ENCODE measurements around the gene MRM2.
"Not testable (repeated sequence)": the region's sequence is repeated elsewhere in the genome, so short reads cannot be mapped to it uniquely, and the experiment has no call there.

MRM2 gene

DNA sequence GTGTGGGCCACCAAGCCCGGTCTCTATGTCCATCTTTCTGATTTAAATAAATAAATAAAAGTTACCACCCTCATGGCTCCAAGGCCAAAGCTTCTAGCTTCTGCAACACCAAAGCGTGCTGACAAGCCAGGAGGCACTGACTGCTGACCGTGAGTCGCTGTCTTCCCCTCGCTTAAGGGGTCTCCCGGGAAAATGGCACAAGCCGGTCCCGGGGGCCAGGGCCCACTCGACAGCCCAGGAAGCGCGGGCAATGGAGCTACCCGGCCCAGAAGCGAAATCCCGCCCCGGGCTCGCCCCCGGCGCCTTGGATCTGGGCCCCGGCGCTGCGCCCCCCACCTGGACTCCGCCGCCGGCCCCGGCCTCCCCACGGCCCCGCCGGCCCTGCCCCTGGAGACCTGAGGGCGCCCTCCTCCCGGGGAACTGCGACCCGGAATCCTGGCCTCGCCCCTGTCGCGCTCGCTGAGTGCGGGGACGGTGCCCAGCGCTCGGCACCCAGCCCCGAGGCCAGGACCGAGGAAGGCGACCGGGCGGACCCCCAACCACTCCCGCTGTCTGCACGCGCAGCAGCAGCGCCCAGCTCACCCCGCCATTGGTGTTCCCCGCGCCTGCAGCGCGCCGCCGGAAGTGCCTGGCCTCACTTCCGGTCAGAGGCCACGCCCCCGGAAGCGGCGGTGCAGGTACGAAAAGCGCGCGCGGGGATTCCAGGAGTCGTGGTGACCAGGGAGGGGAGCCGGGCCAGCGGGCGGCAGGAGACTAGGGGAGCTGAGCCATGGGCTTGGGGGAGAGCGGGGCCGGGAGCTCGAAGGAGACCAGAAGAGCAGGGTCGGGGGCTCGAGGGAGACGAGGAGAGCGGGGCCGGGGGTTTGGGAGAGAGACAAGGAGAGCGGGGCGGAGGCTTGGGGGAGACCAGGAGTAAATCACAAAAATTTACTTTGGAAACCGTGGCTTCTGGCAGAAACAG, at the start of gene MRM2, which contains the start of gene NUDT1:
Gene MRM2 (minus strand): TSS at position 626 of the 961 bp plus-strand sequence. CDS start 36 bp downstream, at position 590.
Gene NUDT1 (plus strand): TSS at position 647 of the 961 bp plus-strand sequence. CDS start 2,349 bp downstream, outside the sequence.
- DNase-seq, result peak; percentile 39 to 53 (median 52)

DNA sequence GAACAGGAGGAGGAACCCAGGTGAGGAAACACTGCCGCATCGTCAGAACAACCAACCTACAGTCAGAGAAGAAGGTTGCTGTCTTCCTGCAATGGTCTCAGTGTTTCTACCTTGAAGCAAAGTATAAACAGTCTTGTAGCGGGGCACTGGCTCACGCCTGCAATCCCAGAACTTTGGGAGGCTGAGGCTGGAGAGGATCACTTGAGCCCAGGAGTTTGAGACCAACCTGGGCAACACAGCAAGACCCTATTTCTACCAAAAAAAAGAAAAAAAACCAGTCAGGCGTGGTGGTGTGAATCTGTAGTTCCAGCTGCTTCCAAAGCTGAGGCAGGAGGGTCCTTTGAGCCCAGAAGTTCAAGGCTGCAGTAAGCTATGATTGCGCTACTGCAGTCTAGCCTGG, 48.9 kb upstream of the MRM2 start:
- no peak for DNase-seq

DNA sequence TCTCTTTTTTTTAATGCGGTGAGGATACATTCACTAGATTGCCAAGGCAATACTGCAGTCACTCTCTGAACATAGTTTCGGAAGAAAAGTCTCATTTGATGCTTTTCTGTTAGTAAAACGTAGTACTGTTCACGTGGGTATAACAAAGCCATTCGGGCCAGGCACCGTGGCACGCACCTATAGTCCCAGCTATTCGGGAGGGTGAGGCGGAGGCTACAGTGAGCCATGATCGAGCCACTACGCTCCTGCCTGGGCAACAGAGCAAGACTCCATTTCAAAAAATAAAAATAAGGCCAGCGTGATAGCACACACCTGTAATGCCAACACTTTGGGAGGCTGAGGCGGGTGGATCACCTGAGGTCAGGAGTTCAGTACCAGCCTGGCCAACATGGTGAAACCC, 47.6 kb upstream of the MRM2 start:
- no peak for DNase-seq

DNA sequence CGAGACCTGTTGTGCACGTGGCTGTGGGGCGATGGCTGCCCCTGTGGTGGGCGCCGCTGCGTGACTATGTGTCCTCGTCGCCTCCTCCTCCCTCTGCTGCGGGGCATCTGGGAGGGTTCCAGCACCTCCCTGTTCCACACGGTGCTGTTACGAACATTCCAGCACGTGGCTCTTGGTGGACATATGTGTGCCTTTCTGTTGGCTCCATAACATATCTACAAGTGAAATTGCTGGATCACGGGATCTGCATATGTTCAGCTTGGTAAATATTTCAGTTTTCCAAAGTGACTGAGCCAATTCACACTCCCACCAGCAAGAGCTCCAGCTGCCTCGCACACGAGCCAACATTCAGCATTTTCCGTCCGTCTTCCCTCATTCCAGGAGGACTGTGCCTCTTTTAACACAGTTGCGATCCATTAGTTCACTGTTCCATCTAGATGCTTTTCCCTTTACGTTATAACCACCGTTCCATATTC, 47.1 kb upstream of the MRM2 start:
- DNase-seq, result no peak

DNA sequence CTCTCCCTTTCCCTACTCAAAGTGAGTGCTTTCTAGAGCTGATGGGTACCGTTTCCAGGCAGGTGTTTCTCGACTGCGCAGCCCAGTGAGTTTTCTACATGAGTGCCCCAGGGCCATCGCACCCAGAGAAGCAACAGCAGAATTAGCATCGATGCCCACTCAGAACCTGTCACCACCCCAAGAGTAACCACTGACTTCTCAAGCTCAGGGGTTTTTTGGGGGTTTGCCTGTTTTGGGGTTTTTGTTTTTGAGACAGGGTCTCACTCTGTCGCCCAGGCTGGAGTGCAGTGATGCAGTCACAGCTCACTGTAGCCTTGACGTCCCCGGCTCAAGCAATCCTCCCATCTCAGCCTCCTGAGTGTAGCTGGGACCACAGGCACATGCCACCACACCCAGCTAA, 46.5 kb upstream of the MRM2 start:
- DNase-seq, result no peak

DNA sequence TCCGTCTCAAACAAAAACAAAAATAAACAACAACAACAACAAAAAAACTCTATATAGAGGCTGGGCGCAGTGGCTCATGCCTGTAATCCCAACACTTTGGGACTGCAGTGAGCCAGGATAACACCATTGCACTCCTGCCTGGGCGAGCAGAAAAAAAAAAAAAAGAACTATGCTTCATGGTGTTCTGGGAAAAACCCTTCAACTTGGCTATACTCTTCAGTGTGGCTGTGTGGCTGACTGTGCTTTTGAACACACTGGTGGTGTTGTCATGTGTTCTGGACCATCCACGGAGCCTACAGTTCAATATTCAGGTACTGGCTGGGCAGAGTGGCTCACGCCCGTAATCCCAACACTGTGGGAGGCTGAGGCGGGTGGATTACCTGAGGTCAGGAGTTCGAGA, 45.7 kb upstream of the MRM2 start:
- DNase-seq, result no peak

DNA sequence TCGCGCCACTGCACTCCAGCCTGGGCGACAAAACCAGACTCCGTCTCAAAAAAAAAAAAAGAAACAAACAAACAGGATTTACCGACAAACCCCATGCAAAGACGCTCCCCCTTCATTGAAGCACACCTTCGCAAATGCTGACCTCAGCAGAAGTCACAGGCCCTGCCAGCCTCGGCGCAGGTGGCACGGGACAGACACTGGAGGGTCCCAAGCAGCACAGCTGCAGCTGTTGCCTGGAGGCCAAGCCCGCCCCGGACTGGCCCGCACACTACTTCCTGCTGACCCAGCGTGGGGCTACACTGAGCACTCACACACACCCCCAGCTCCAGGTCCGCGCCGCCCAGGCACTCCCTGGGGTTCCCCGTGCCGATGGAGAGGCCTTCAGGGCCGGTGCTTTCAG, 41.1 kb upstream of the MRM2 start:
- no peak for DNase-seq

DNA sequence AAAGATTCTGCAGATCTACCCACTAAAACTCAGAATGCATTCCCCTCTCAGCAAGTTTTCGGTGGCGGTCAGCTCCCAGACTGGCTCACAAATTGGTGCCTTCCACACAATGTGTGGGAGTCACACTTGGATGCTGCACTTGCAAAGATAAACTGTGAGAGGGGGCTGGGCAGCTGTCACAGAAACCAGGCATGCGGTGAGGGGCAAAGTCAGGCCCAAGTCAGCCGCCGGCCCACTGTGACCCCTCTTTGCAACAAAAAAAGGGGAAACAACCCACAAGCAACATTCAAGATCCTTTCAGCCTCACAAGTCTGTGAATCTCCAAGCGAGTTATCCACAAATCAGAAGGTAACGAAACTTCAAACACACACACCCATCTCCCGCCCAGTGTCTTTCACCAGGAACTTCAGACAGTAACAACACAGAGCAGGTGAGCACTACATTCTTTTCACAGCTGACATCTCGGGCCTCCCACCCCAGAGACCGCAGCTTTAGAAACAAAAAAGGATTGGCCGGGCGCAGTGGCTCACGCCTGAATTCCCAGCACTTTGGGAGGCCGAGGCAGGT, 40.3 kb upstream of the MRM2 start:
- DNase-seq, result no peak

DNA sequence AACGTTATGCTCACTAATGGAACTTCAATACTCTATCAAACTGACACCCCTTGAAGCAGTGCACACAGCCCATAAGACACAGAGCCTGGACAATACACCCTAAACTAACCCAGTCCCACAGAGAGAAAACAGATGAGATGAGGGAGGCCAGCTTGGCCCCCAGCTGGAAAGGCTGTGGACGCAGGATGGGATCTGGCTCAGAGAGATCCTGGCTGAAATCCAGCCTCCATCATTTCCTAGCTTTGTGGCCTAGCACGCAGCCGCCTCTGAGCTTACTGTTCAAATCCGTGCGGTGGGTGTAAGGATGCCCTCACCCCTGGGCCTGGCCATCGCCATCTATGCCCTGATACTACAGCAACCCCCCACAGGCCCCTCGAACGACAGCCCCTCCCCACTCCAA, 39.5 kb upstream of the MRM2 start:
- DNase-seq, result no peak

DNA sequence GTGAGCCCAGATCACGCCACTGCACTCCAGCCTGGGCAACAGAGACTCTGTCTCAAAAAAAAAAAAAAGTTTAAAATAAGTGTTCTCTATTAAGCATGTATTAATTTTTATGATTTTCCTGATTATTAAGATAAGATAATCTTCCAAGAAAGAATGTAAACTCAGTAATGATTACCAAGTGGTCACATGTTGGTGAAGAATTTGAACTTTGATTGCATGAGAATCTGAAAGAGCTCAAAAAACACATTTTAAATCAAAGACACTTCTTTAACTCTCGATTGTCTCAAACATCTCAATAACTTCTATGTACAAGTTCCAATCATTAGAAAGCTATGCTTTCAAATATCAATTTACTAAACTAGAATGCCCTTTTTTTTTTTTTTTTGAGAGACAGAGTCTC, 38.4 kb upstream of the MRM2 start:
- DNase-seq, result no peak

DNA sequence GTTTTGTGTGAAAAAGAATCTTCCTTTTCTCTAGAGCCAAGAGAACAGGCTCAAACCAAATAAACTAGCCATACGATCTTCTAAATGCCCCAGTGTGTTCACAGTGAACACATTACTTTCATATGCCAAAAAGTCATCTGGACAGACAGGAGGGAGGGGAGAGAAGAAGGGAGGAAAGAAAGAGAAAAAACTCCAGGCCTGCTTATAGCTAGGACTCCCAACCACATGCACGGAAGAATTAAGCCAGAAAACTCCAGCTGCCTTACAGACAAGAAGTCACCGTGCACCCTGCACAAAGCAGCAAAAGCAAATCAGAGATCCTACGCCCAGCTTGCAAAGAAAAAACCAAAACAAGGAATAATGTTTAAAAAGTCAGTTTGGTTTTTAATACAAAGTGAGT, 37.9 kb upstream of the MRM2 start:
- no peak for DNase-seq

DNA sequence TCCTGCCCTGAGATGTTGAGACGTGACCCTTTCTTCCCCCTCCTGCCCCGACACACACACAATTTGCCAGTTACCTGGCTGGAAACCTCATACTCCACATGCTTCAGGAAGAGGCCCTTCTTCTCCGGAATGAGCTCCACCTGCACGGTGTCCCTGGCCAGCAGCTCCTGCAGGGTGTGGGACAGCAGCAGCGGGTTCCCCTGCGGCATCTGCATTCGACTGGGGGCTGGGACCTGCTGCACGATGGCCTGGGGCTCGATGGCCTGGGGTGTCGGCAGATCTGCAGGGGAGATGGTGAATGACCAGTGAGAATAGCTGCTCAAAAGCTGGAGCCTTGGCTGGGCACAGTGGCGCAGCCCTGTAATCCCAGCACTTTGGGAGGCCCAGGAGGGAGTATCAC, 36.0 kb upstream of the MRM2 start:
- DNase-seq, result no peak

DNA sequence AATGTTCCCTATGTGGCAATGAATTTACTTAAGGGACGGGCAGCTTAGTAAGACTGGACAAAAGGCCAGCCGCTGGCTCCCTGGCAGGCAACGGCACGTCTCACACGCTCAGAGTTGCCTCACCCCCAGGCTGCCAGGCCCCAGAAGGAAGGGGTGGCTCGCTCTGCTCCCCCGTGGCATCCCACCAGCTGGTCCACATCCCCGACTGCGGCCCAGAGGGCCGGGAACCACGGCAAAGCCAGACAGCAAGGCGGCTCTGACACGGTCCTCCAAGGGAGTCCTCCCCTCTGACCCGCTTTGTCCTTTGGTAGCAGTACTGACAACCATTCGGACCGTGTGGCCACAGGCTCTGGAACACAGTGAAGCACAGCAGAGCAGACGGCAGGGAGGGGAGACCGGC, 34.1 kb upstream of the MRM2 start:
- no peak for DNase-seq

DNA sequence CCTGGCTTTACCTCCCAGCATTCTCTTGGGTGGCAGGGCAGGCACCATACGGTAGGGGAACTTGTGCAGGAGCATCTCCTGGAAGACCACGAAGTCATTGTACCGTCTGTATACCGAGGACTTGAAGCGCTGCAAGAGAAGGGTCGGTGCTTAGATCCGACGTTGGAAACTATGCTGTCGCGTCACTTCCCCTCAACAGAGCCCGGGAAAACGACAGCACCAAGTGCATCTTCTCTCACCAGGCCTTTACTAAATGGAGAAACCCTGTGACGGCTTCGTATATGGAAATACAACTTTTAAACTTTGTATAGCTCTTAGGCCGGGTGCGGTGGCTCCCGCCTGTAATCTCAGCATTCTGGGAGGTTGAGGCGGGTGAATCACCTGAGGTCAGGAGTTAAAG, 33.1 kb upstream of the MRM2 start:
- no peak for DNase-seq

DNA sequence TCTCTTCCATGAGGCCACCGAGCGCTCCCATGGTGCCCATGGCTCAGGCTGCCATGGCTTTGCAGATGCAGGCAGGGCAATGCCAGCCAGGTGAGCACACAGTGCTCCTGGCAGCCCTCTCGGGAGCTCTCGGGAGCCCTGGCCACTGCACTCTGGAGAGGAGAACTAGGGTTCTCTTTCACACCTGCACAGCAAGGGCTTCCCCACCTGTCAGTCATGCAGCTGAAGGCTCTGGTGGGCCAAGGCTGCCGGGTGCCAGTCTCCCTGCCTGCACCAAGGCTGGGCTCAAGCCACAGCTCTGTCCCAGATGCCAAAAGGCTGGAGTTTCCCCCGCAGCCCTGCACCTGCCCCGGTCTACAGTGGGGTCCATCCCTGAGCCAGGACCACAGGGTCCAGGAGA, 32.7 kb upstream of the MRM2 start:
- DNase-seq, result no peak

DNA sequence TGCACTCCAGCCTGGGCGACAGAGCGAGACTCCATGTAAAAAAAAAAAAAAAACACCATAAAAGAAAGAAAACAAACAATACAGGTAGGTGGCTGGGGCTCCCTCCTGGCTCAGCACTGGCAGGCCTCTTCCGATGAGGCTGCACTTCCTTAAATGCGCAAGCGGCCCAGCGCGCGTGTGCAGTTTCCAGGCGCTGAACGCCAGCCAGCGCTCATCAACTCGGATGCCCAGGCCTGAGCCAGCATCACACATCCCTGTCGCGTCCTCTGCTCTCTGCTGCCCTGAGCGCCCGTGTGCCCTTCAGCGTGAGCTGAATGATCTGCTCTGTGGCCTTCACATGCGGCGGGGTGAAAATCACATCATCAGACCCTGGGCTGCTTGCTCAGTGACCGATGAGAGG, 31.9 kb upstream of the MRM2 start:
- no peak for DNase-seq

DNA sequence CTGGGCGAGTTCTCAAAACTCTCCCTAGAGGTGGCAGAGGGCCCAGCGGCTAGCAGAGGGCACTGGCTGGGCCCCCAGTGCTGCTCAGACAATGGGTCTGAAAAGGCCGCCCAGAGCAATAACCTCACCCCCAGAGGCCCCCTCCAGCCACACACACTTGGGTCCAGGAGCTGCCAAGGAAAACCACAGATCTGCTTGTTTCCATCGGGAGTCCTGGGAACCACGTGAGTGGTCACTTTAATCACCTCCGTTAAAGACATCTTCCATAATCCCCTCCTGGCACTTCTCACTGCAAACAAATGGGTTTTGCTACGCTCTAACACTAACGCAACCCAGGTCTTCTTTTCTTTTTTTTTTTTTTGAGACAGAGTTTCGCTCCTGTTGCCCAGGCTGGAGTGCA, 30.0 kb upstream of the MRM2 start:
- DNase-seq, result no peak

DNA sequence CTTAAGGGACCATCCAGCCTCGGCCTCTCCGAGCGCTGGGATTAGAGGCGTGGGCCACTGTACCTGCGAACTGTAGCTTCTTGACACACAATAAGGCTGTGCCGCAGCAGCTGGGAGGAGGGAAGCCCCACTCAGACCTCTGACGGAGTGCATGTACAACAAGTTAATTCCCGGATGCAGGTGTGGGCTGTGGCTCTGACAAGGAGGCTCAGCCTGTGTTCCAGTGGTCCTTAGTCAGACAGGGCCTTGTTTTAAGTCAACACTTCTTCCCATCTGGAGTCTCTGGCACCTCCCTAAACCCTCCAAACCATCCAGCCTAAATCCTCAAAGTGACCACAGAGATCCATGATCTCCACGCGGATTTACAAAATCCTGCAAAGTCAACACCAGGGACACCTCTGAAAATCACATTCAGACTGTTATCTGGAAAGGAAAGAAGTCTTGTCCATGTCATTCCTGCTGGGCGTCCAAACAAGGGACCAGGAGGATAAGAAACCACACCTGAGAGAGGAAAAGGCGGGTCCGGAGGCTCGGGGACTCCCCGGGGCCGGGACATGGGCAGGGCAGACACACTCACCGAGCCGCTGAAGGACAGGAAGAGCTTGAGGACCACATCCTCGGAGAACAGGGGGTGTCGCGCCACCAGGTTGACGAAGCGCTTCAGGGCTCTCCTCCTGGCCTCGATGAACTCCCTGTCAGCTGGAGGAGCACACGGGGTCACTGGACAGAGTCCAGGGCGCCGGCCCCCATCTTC, 29.4 kb upstream of the MRM2 start:
- no peak for DNase-seq

DNA sequence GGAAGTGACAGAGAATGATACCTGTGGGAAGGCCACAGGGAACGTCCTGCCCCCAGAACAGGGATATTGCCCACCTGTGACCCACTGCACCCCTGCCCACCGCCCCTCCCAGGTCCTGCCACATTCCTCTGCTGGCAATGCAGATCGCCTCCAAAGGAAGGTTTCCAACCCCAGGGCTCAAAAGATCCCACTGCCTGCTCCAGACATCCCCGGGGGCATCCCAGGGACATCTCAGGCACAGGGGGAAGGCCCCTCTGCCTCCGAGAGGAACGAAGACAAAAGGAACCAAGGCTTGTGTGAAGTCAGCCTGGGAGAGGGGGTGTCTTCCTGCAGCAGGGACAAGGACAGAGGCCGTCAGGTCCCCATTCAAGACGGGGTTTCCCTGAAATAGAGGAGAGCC, 28.5 kb upstream of the MRM2 start:
- no peak for DNase-seq

DNA sequence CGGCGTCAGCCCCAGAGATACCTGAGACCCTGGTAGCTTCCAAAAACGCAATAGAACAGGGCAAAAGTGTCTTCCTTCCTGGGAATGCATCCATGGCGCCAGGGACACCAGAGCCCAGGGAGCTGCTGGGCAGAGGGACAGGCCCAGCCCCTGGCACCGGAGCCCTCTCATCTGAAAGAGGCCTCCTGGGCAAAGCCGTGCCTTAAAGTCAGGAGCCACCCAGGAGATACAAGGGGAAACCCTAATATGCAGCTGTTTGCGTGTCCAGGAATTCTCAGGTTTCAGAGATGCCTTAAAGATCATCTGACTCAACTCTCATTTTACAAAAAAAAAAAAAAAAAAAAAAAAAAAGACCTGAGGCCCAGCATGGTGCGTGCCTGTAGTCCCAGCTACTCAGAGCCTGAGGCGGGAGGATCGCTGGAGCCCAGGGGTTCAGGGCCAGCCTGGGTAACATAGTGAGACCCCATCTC, 28.0 kb upstream of the MRM2 start:
- no peak for DNase-seq

DNA sequence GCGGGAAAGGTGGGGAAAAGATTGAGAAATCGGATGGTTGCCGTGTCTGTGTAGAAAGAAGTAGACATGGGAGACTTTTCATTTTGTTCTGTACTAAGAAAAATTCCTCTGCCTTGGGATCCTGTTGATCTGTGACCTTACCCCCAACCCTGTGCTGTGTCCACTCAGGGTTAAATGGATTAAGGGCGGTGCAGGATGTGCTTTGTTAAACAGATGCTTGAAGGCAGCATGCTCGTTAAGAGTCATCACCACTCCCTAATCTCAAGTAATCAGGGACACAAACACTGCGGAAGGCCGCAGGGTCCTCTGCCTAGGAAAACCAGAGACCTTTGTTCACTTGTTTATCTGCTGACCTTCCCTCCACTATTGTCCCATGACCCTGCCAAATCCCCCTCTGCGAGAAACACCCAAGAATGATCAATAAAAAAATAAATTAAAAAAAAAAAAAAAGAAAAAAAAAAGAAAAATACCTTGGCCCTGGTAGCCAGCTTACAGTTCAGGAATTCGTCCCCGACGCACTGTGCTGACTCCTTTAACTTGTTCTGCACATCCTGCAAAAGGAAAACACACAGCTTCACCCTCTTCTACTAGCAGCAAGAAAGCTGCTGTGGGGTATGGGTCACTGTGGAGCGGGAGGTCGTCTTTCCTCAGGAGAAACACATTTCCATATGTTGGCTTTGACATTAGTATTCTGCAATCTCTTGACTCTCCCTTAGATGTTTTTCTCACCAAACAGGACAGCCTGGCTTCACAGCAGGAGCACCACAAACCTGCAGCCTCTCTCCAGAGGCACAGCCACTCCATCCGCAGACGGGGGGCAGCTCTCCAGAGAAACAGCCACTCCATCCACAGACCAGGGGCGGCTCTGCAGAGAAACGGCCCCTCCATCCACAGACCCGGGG, 27.3 kb upstream of the MRM2 start:
- not testable (repeated sequence) for DNase-seq

DNA sequence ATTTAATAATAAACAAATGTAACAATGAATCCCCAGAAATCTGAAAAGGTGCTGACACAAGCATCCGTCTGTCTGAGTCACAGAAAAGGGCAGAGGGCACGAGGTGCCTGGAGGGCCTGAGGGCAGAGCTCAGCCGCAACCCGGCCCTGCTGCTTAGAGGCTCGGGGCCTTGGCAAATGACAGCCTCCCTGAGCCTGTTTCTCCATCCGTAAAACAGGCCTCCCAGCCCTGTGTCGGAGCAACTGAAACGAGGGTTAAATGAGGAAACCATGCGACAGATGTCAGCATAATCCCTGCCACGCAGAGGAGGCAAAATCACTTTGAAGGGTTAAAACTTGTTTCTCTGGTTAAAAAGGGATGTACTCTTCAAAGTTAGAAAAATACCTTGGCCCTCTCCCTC, 24.9 kb upstream of the MRM2 start:
- DNase-seq, result no peak

All from activated CD4-positive, CD25-positive, alpha-beta regulatory T cell (primary cell).